Activated CD4-positive, alpha-beta memory T cell treated with anti-CD3 and anti-CD28 coated beads, Interleukin-2, amount 10 ng/mL, durations not matched to agents 7 days and 5 days (primary cell): ENCODE results near the gene SUN3. TPM values are rescaled to one million over a fixed set of nuclear protein-coding genes. Genes with fewer than 3 reads are reported as not detected.
"Not testable (repeated sequence)": the region's sequence is repeated elsewhere in the genome, so short reads cannot be mapped to it uniquely, and the experiment has no call there.

Source experiments
- CTCF ChIA-PET: fragments of 350-600 bp; sonication (Branson Sonifier 250); formaldehyde crosslinking; loops from one replicate; lab custom pipeline; 2021; ENCODE audit warnings: antibody characterized with exemption, inconsistent platforms; lab: Charles Lee
- POLR2A ChIA-PET: fragments of 350-600 bp; sonication (Branson Sonifier 250); formaldehyde crosslinking; loops from one replicate; lab custom pipeline; 2021; ENCODE audit warnings: antibody characterized with exemption; lab: Charles Lee
- DNase-seq: peaks from one replicate; pipeline ENCODE4 v3.0.0-alpha.2; 2020
- H3K27ac Mint-ChIP-seq: one replicate; pipeline ENCODE4 v1.8.0; 2021; ENCODE audit warnings: mild to moderate bottlenecking, mixed read lengths
- H3K27me3 Mint-ChIP-seq: one replicate; pipeline ENCODE4 v1.8.0; 2021; ENCODE audit warnings: mixed read lengths
- H3K36me3 Mint-ChIP-seq: one replicate; pipeline ENCODE4 v1.8.0; 2021; ENCODE audit warnings: low read depth, mixed read lengths
- H3K4me1 Mint-ChIP-seq: one replicate; pipeline ENCODE4 v1.8.0; 2021; ENCODE audit warnings: mixed read lengths
- H3K4me3 Mint-ChIP-seq: one replicate; pipeline ENCODE4 v1.8.0; 2021; ENCODE audit warnings: mild to moderate bottlenecking, mixed read lengths
- H3K9me3 Mint-ChIP-seq: one replicate; pipeline ENCODE4 v1.8.0; 2021; ENCODE audit warnings: mixed read lengths
- total RNA-seq, 2 experiments: library from RNA; stranded (reverse); gene quantifications; one replicate each; pipeline ENCODE4 v1.2.3, GENCODE V29; 2021

The SUN3 gene
- total RNA-seq, 2 experiments from 2014 or later, result not detected

- Mint-ChIP-seq H3K9me3 (peaks cover 2% of the 10 kb centered on the region), H3K27me3 (no peaks in the 10 kb centered on the region), H3K27ac (peak overlapping the region; percentile 11), H3K4me1 (peaks cover 20% of the 10 kb centered on the region), H3K36me3 (no peaks in the 10 kb centered on the region), H3K4me3 (no peak overlapping the region)
- POLR2A ChIA-PET, result interaction anchor here (0.6 to 7.6 kb wide), 7 partner anchors 12 to 139 kb away, joined by 3 to 78 read pairs (median 14); partner anchors contain the start of gene UPP1
- CTCF ChIA-PET, result interaction anchor here (0.9 to 3.6 kb wide), 9 partner anchors 8 to 140 kb away, joined by 3 to 77 read pairs (median 12); no protein-coding TSS in a partner anchor
- DNase-seq, result no peak
These were observed 38.3 kb downstream of the SUN3 start for GRCh38 chr7:47990592-47990991.

- DNase-seq, result not testable (repeated sequence)
These were observed 39.1 kb downstream of the SUN3 start for GRCh38 chr7:47989607-47990400.

GRCh38 chr7:47988496-47989386, 40.2 kb downstream of the SUN3 start:
- ChIA-PET CTCF (interaction anchor here (0.7 to 2.7 kb wide), 7 partner anchors 9 to 122 kb away, joined by 3 to 18 read pairs (median 4); partner anchors contain the start of gene HUS1), POLR2A (interaction anchor here (0.8 to 7.6 kb wide), 4 partner anchors 98 to 119 kb away, joined by 3 to 78 read pairs (median 4); partner anchors contain the start of gene UPP1)
- Mint-ChIP-seq H3K9me3 (no peaks in the 10 kb centered on the region), H3K4me3 (no peak overlapping the region), H3K27me3 (peaks cover 1% of the 10 kb centered on the region), H3K27ac (no peak overlapping the region), H3K4me1 (peaks cover 20% of the 10 kb centered on the region), H3K36me3 (no peaks in the 10 kb centered on the region)
- no peak for DNase-seq

More at GRCh38 chr7:47989607-47990400, 39.1 kb downstream of the SUN3 start:
- not testable (repeated sequence) for H3K27me3 Mint-ChIP-seq, H3K27ac Mint-ChIP-seq, H3K4me3 Mint-ChIP-seq, H3K9me3 Mint-ChIP-seq, H3K36me3 Mint-ChIP-seq
- ChIA-PET POLR2A (interaction anchor here (1.2 to 7.6 kb wide), 3 partner anchors 97 to 108 kb away, joined by 3 to 78 read pairs (median 4); partner anchors contain the start of gene UPP1), CTCF (interaction anchor here (0.9 to 3.5 kb wide), 5 partner anchors 12 to 121 kb away, joined by 3 to 77 read pairs (median 18); no protein-coding TSS in a partner anchor)
- H3K4me1 Mint-ChIP-seq, result peaks cover 20% of the 10 kb centered on the region

GRCh38 chr7:47982610-47983009, 46.3 kb downstream of the SUN3 start:
- peaks cover 1% of the 10 kb centered on the region for H3K27me3 Mint-ChIP-seq
- CTCF ChIA-PET, result interaction anchor here (1.2 to 1.9 kb wide), 4 partner anchors 9 to 128 kb away, joined by 3 to 12 read pairs (median 4); no protein-coding TSS in a partner anchor
- peaks cover 12% of the 10 kb centered on the region for H3K36me3 Mint-ChIP-seq
- POLR2A ChIA-PET, result interaction anchor here (0.9 to 2.1 kb wide), 3 partner anchors 9 to 148 kb away, joined by 3 to 7 read pairs (median 3); no protein-coding TSS in a partner anchor
- H3K9me3 Mint-ChIP-seq, result no peaks in the 10 kb centered on the region
- DNase-seq, result no peak
- H3K4me3 Mint-ChIP-seq, result no peak overlapping the region
- H3K4me1 Mint-ChIP-seq, result peaks cover 18% of the 10 kb centered on the region
- H3K27ac Mint-ChIP-seq, result no peak overlapping the region

- H3K27me3 Mint-ChIP-seq, H3K27ac Mint-ChIP-seq, H3K4me3 Mint-ChIP-seq, H3K9me3 Mint-ChIP-seq, DNase-seq: not testable (repeated sequence)
- ChIA-PET POLR2A (interaction anchor here (1.4 kb wide), 1 partner anchor 108 kb away, joined by 3 read pairs; no protein-coding TSS in a partner anchor), CTCF (interaction anchor here (0.7 kb wide), 1 partner anchor 12 kb away, joined by 3 read pairs; no protein-coding TSS in a partner anchor)
- Mint-ChIP-seq H3K4me1 (peaks cover 22% of the 10 kb centered on the region), H3K36me3 (peaks cover 30% of the 10 kb centered on the region)
These were observed 48.3 kb downstream of the SUN3 start for GRCh38 chr7:47980648-47981047.

GRCh38 chr7:47979832-47980181, 49.1 kb downstream of the SUN3 start:
- ChIA-PET CTCF (interaction anchor here (0.7 kb wide), 2 partner anchors 8 to 13 kb away, joined by 3 to 4 read pairs; no protein-coding TSS in a partner anchor), POLR2A (interaction anchor here (1.1 to 1.4 kb wide), 2 partner anchors 109 to 130 kb away, joined by 3 to 4 read pairs; no protein-coding TSS in a partner anchor)
- no peaks in the 10 kb centered on the region for H3K9me3 Mint-ChIP-seq
- H3K36me3 Mint-ChIP-seq, result peaks cover 32% of the 10 kb centered on the region
- H3K27me3 Mint-ChIP-seq, result peaks cover 1% of the 10 kb centered on the region
- DNase-seq, result no peak
- peaks cover 22% of the 10 kb centered on the region for H3K4me1 Mint-ChIP-seq
- peak overlapping the region; percentile 87 for H3K4me3 Mint-ChIP-seq
- H3K27ac Mint-ChIP-seq, result peak overlapping the region; percentile 97

GRCh38 chr7:47979145-47979831, 49.6 kb downstream of the SUN3 start, which contains the start of gene HUS1:
HUS1 (minus strand) TSS chr7:47979615; CDS start chr7:47979519, 96 bp downstream.
- POLR2A ChIA-PET, result interaction anchor here (1.1 to 1.6 kb wide), 5 partner anchors 12 to 131 kb away, joined by 3 to 14 read pairs (median 5); no protein-coding TSS in a partner anchor
- peaks cover 37% of the 10 kb centered on the region for H3K36me3 Mint-ChIP-seq
- CTCF ChIA-PET, result interaction anchor here (0.7 to 1.6 kb wide), 6 partner anchors 9 to 130 kb away, joined by 3 to 11 read pairs (median 5); no protein-coding TSS in a partner anchor
- H3K4me3 Mint-ChIP-seq, result peak within 1 kb of the TSS; percentile 87
- peaks cover 24% of the 10 kb centered on the region for H3K4me1 Mint-ChIP-seq
- peak within 1 kb of the TSS; percentile 97 for H3K27ac Mint-ChIP-seq
- H3K9me3 Mint-ChIP-seq, result no peaks in the 10 kb centered on the region
- H3K27me3 Mint-ChIP-seq, result peaks cover under 1% of the 10 kb centered on the region
- DNase-seq, result peak; percentile 96

GRCh38 chr7:47978790-47979144, 50.1 kb downstream of the SUN3 start:
- H3K27ac Mint-ChIP-seq, result peak overlapping the region; percentile 97
- no peak for DNase-seq
- POLR2A ChIA-PET, result interaction anchor here (1.0 to 1.8 kb wide), 8 partner anchors 13 to 131 kb away, joined by 3 to 14 read pairs (median 7); no protein-coding TSS in a partner anchor
- H3K4me3 Mint-ChIP-seq, result peak overlapping the region; percentile 87
- no peaks in the 10 kb centered on the region for H3K9me3 Mint-ChIP-seq
- H3K27me3 Mint-ChIP-seq, result no peaks in the 10 kb centered on the region
- peaks cover 26% of the 10 kb centered on the region for H3K4me1 Mint-ChIP-seq
- peaks cover 43% of the 10 kb centered on the region for H3K36me3 Mint-ChIP-seq
- CTCF ChIA-PET, result interaction anchor here (1.3 to 1.6 kb wide), 8 partner anchors 9 to 131 kb away, joined by 3 to 11 read pairs (median 10); no protein-coding TSS in a partner anchor

GRCh38 chr7:47973739-47974138, 55.2 kb downstream of the SUN3 start:
- Mint-ChIP-seq H3K4me3 (no peak overlapping the region), H3K9me3 (no peaks in the 10 kb centered on the region), H3K27ac (no peak overlapping the region), H3K36me3 (peaks cover 77% of the 10 kb centered on the region), H3K4me1 (peaks cover 32% of the 10 kb centered on the region), H3K27me3 (no peaks in the 10 kb centered on the region)
- POLR2A ChIA-PET, result no interaction called here
- CTCF ChIA-PET, result interaction anchor here (0.7 to 2.2 kb wide), 4 partner anchors 14 to 136 kb away, joined by 3 to 8 read pairs (median 6); no protein-coding TSS in a partner anchor
- DNase-seq, result no peak

- CTCF ChIA-PET, result interaction anchor here (0.6 to 1.2 kb wide), 5 partner anchors 8 to 184 kb away, joined by 3 to 6 read pairs (median 4); no protein-coding TSS in a partner anchor
- H3K27me3 Mint-ChIP-seq, result no peaks in the 10 kb centered on the region
- H3K4me1 Mint-ChIP-seq, result peaks cover 17% of the 10 kb centered on the region
- no peak for DNase-seq
- no peak overlapping the region for H3K4me3 Mint-ChIP-seq
- H3K9me3 Mint-ChIP-seq, result no peaks in the 10 kb centered on the region
- POLR2A ChIA-PET, result no interaction called here
- H3K36me3 Mint-ChIP-seq, result peaks cover 77% of the 10 kb centered on the region
- H3K27ac Mint-ChIP-seq, result no peak overlapping the region
These were observed 58.1 kb downstream of the SUN3 start for GRCh38 chr7:47970761-47971160.
